Heart left ventricle (tissue), 13 donors: Measurements from ENCODE around the gene HSPA4L.

ENCODE experiments used
- CTCF ChIP-seq, 12 donors: fragments of 200-600 bp; sonication (generic) in 4 of 12; IDR thresholded peaks; one replicate each; pipeline versions ENCODE4 v1.5.0 to v1.8.0; 2018 to 2022; ENCODE audit warnings: antibody characterized with exemption in 12 of 12, mild to moderate bottlenecking in 5 of 12
- POLR2A ChIP-seq, 2 donors: fragments of 450-650 bp; IDR thresholded peaks; one replicate each; pipeline ENCODE4 v1.6.1; 2017; ENCODE audit warnings: antibody characterized with exemption in 2 of 2, mild to moderate bottlenecking in 2 of 2, moderate library complexity in 2 of 2
- donor health status: ischemic (EF 13 %, LVEDD 7.1; RV severe dilation, severe dysfunction).
- donor health status: DM: no; HTN: yes; CAD: no.
- donor health status: DM: no; HTN: no; CAD: no.
- donor health status: ischemic (EF 25% LVEDD 6.9; RV normal size, moderate dysfunction).
- donor health status: ischemic (EF 25% LVEDD 5.7; RV mildly dilated, moderate dysfunction).
- donor health status: ischemic (EF 35%, LVEDD 5.7; RV mildly dilated, moderate dysfunction).
- donor health status: nonischemic (EF 11% LVEDD 7.7; RV severe dilation, severe dysfunction).
- donor health status: DM: yes; HTN: yes; CAD: no.
- donor health status: PGD.
- donor health status: ischemic (EF 29% LVEDD 5.4; RV normal size, mild dysfunction).
- donor health status: nonischemic (EF 23%, LVEDD 6.1; RV moderate dilation, normal function).

- TF ChIP-seq CTCF (IDR thresholded peaks at IDR 0.05): no peak
- no peak for TF ChIP-seq POLR2A (IDR thresholded peaks at IDR 0.05)
These were observed 47.1 kb upstream of the HSPA4L start for GRCh38 chr4:127734976-127735375.
